PC-9 (cell line): ENCODE data around the gene IL16.

Experiments used
- EZH2 ChIP-seq: fragments of 200-600 bp; sonication (generic); IDR thresholded peaks from 2 replicates; pipeline ENCODE4 v1.8.0; 2017; ENCODE audit warnings: antibody characterized with exemption, low read depth
- TF ChIP-seq, protein P1 (sequence below): fragments of 200-600 bp; sonication (generic); conservative IDR thresholded peaks from 2 replicates; pipeline ENCODE4 v1.6.1; 2017; ENCODE audit warnings: mixed run types, antibody characterized with exemption, mild to moderate bottlenecking, moderate library complexity

GRCh38 chr15:81188354-81188753 lies 8.3 kb upstream of the IL16 start:
- TF ChIP-seq, protein P1, sequence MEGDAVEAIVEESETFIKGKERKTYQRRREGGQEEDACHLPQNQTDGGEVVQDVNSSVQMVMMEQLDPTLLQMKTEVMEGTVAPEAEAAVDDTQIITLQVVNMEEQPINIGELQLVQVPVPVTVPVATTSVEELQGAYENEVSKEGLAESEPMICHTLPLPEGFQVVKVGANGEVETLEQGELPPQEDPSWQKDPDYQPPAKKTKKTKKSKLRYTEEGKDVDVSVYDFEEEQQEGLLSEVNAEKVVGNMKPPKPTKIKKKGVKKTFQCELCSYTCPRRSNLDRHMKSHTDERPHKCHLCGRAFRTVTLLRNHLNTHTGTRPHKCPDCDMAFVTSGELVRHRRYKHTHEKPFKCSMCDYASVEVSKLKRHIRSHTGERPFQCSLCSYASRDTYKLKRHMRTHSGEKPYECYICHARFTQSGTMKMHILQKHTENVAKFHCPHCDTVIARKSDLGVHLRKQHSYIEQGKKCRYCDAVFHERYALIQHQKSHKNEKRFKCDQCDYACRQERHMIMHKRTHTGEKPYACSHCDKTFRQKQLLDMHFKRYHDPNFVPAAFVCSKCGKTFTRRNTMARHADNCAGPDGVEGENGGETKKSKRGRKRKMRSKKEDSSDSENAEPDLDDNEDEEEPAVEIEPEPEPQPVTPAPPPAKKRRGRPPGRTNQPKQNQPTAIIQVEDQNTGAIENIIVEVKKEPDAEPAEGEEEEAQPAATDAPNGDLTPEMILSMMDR: no peak
- no peak for TF ChIP-seq EZH2
